Stimulated activated CD4-positive, alpha-beta T cell treated with anti-CD3 and anti-CD28 coated beads, Interleukin-12 subunit alpha, Interleukin-12 subunit beta, amount 100 ng/mL, for 24 hours (primary cell): ENCODE results near the gene FBXO17.
"Not testable (repeated sequence)": the region's sequence is repeated elsewhere in the genome, so short reads cannot be mapped to it uniquely, and the experiment has no call there.

Experiments used
- DNase-seq, 2 experiments: peaks; one replicate each; pipeline ENCODE4 v3.0.0-alpha.2; 2020; ENCODE audit warnings: low read depth in 2 of 2

Gene FBXO17

DNA sequence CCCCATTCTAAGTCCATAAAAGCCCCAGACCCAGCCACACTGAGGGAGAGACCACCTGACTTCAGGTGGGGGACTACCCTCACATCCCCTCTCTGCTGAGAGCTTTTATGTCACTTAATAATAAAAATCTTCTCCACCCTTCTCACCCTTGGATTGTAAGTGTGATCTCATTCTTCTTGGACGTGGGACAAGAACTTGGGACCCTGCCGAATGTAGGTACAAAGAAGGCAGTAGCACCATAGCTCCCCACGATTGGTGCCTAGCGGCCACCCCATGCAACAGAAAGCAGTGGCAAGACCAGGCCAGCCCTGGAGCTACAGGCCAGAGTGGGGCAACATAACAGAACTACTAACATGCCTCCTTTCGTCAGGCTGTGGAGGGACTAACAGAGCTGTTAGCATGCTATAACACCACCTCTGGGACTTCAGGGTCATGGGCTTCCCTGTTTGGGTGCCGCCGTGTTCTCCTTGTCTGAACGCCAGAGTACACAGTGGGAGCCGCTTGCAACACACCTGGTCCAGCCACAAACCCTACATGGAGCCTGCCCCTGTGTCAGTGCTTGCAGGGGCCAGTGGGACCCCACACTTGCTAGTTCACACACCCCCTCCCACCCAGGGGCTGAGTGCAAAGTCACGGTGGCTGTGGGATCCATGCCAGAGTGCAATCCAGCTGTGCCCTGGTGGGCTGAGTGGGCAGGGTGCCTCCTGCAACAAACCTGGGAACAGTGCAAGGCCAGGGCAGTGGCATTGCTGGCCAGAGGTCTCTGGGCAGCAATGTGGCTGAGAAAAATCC lies 5.2 kb upstream of the FBXO17 start:
- no peak for DNase-seq

DNA sequence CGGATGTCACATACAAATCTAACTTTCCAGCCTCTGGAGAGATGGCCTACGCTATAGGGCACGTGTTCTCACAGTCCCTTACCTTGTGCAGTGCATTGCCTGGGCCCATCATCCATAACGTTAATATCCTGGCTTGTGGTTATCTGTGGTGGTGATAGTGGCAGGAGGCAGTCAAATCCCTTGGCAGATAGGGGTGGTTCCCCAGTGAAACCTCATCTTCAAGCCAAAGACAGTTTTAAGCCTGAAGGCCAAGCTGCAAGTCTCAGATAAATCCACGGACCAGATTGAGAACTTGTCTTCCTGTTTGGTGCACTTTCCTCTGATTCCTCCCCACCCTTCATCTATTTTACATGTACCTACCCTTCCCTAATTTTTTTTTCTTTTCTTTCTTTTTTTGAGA lies 4.3 kb upstream of the FBXO17 start:
- no peak for DNase-seq

DNA sequence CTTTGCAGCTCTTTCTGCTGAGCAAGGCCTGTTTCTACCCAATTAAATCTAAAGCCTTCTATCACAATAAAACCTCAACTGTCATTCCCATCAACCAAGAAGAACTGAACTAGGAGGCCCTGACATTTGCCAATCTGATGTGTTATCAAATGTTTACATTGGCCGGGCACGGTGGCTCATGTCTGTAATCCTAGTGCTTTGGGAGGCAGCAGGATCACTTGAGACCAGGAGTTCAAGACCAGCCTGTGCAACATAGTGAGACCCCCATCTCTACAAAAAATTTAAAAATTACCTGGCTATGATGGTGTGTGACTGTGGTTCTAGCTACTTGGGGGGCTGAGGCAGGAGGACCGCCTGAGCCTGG lies 2.8 kb upstream of the FBXO17 start:
- no peak for DNase-seq

DNA sequence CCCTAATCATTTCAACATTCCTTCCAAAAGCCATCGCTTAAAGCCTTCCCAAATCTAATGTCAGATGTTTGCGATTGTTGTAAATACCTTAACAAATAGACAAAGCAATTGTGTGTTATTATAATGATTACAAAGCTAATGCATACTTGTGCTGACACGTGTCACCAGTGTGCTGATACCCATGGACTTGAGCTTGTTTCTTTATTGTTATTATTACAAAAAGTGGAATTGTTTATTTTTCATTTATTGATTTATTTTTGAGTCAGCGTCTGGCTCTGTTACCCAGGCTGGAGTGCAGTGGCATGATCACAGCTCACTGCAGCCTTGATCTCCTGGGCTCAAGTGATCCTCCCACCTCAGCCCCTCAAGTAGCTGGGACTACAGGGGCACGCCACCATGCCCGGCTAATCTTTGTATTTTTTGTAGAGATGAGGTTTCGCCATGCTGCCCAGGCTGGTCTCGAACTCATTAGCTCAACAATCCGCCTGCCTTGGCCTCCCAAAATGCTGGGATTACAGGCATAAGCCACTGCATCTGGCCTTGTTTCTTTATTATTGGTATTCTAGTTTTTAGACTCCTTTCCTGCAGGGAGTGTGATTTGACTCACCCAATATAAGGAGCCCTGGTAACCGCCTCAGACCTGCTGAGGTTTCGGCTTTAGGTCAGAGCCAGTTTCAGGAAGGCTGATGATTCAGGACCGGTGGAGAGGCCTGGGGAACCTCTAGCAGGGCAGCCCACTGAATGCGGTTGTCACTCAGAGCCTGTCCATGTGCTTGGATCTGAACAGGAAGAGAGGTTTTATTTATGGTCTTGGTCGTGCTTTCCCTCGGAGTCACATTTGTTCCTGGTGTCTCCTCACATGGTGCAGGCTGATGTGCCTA lies 2.1 kb upstream of the FBXO17 start:
- DNase-seq, result peak; percentile 2 to 58

- no peak for DNase-seq
Measured at GRCh38 chr19:38975861-38976271, 324 bp upstream of the FBXO17 start.

DNA sequence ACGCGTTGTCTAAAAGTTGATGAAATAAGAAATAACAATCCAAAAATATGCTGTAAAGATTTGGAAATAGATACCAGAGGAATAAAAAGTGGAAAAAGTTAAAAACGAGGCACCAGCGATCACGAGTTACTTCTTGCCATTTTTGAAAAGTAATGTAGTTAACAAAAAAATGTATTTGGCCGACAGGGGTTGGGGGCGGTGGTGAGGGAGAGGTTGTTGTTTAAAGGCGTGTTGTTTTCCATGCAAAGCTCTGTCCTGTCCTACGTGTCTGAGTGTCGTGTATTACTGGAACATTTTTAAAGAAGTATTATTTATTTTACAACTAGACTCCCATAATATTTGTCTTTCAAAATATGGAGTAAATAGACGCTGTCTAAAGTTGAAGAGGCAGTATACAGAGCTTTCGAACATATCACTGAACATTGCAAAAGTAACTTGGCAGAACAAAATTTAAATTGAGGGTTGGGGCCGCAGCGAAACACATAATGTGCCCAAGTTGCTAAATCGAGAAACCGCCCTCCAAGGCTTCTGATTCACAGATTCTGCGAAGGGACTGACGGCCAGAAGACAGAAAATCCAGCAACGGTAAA lies 823 bp downstream of the FBXO17 start:
- DNase-seq, result no peak

GRCh38 chr19:38971672-38972071 lies 3.9 kb downstream of the FBXO17 start:
- no peak for DNase-seq

- no peak for DNase-seq
Measured at GRCh38 chr19:38970664-38971532, 4.6 kb downstream of the FBXO17 start.

DNA sequence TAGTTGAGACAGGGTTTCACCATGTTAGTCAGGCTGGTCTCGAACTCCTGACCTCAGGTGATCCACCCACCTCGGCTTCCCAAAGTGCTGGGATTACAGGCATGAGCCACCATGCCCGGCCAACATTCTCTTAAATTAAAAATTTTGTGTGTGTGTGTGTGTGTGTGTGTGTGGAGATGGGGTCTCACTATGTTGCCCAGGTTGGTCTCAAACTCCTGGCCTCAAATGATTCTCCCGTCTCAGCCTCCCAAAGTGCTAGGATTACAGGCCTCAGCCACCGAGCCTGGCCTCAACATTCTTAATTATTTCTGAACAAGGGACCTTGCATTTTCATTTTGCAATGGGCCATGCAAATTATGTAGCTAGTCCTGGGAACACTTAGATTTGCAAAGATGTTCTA lies 9.4 kb downstream of the FBXO17 start:
- not testable (repeated sequence) for DNase-seq

DNA sequence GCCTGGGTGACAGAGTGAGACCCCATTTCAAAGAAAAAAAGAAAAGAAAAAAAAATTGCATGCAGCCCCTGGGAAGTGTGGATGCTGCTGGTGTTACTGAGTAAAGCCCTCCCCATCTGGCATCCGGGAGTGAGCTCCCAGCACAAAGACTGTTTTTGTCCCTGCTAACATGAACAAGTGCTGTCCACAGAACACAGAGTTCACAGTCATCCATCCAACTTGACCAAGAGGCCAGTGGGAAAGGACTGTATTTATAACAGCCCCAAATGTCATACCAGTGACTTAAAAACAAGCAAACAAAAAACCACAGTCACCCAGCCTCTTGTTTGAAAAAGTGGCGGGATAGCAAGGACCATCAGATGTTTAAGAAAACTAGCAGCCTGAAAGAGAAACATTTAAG lies 10.8 kb downstream of the FBXO17 start:
- no peak for DNase-seq

DNA sequence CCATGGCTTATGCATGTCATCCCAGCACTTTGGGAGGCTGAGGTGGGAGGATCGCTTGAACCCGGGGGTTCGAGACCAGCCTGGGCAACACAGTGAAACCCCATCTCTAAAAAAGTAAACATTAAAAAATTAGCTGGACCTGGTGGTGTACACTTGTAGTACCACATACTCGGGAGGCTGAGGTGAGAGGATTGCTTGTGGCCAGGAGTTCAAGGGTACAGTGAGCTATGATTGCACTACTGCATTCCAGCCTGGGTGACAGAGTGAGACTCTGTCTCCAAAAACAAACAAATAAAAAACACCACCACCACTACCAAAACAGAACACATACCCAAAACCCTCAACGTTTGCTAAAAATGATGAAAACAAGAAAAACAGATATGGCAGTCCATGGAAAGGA lies 15.9 kb downstream of the FBXO17 start:
- no peak for DNase-seq

GRCh38 chr19:38958301-38958700 lies 17.2 kb downstream of the FBXO17 start:
- no peak for DNase-seq

GRCh38 chr19:38956264-38956663 lies 19.3 kb downstream of the FBXO17 start:
- DNase-seq, result no peak

DNA sequence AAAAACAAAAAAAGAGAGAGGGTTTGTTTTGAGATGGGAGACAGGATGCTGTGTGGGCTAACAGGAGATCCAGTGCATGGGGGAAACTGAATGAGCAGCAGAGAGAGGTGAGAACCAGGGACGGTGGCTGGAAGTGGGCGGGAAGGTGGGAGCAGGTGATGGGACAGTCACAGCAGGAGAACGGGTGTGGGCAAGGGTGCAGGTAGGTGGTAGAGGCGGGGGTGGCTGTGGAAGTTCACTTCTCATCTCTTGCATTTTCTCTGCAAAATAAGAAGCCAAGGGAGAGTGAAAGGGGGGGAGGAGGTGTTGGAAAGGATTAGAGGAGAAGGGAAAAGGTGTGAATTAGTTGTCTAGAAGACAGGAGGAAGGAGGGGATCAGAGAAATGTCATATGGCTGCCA lies 21.9 kb downstream of the FBXO17 start:
- DNase-seq, result no peak

GRCh38 chr19:38952395-38953165 lies 23.0 kb downstream of the FBXO17 start:
- no peak for DNase-seq

GRCh38 chr19:38951187-38951586 lies 24.4 kb downstream of the FBXO17 start:
- no peak for DNase-seq

GRCh38 chr19:38949580-38950367 lies 25.8 kb downstream of the FBXO17 start:
- DNase-seq, result peak; percentile 64 to 83

GRCh38 chr19:38946229-38947010 lies 29.1 kb downstream of the FBXO17 start:
- DNase-seq, result no peak

GRCh38 chr19:38945562-38946228 lies 29.8 kb downstream of the FBXO17 start:
- no peak for DNase-seq
